CD8-positive, alpha-beta memory T cell (primary cell): ENCODE data around the gene DVL1. TPM values are rescaled to one million over a fixed set of nuclear protein-coding genes. Genes with fewer than 3 reads are reported as not detected.

Source experiments
- CTCF ChIA-PET: fragments of 350-600 bp; sonication (Branson Sonifier 250); formaldehyde crosslinking; loops from one replicate; lab custom pipeline; 2021; ENCODE audit warnings: antibody characterized with exemption; lab: Charles Lee
- POLR2A ChIA-PET: fragments of 350-600 bp; sonication (Branson Sonifier 250); formaldehyde crosslinking; loops from one replicate; lab custom pipeline; 2021; ENCODE audit warnings: antibody characterized with exemption; lab: Charles Lee
- DNase-seq, 5 donors: peaks; one replicate each; pipeline versions ENCODE4 v3.0.0 to v3.0.0-alpha.2; 2020 to 2022; ENCODE audit warnings: mixed read lengths in 1 of 5
- H3K27ac ChIP-seq: one replicate; pipeline ENCODE4 v1.7.0; 2013; ENCODE audit warnings: low read depth, mild to moderate bottlenecking, low read length, moderate library complexity
- H3K27me3 ChIP-seq: 2 replicates; pipeline ENCODE4 v1.7.0; 2013; ENCODE audit warnings: low read length, mild to moderate bottlenecking; ENCODE audit not compliant: insufficient read depth, poor library complexity, severe bottlenecking
- H3K36me3 ChIP-seq: 2 replicates; pipeline ENCODE4 v1.7.0; 2013; ENCODE audit warnings: mild to moderate bottlenecking, low read length, moderate library complexity; ENCODE audit not compliant: insufficient read depth
- H3K4me1 ChIP-seq: 2 replicates; pipeline ENCODE4 v1.7.0; 2013; ENCODE audit warnings: mild to moderate bottlenecking, low read length, moderate library complexity; ENCODE audit not compliant: insufficient read depth
- H3K4me3 ChIP-seq: 2 replicates; pipeline ENCODE4 v1.7.0; 2013; ENCODE audit warnings: mild to moderate bottlenecking, low read length
- H3K9me3 ChIP-seq: 2 replicates; pipeline ENCODE4 v1.7.0; 2013; ENCODE audit warnings: mild to moderate bottlenecking, low read length
- H3K27ac Mint-ChIP-seq, 8 donors: one replicate each; pipeline ENCODE4 v1.8.0; 2020 to 2021; ENCODE audit warnings: mixed read lengths in 8 of 8, mild to moderate bottlenecking in 6 of 8, inconsistent platforms in 3 of 8, moderate library complexity in 3 of 8
- H3K27me3 Mint-ChIP-seq, 2 donors: one replicate each; pipeline ENCODE4 v1.8.0; 2020 to 2021; ENCODE audit warnings: mixed read lengths in 2 of 2, mild to moderate bottlenecking in 1 of 2, moderate library complexity in 1 of 2
- H3K36me3 Mint-ChIP-seq, 3 donors: one replicate each; pipeline ENCODE4 v1.8.0; 2020 to 2021; ENCODE audit warnings: mixed read lengths in 3 of 3, inconsistent platforms in 1 of 3, mild to moderate bottlenecking in 1 of 3
- H3K4me1 Mint-ChIP-seq, 3 donors: one replicate each; pipeline ENCODE4 v1.8.0; 2020 to 2021; ENCODE audit warnings: mixed read lengths in 3 of 3, inconsistent platforms in 1 of 3, mild to moderate bottlenecking in 1 of 3
- H3K4me3 Mint-ChIP-seq, 7 donors: one replicate each; pipeline ENCODE4 v1.8.0; 2020 to 2021; ENCODE audit warnings: mixed read lengths in 7 of 7, mild to moderate bottlenecking in 6 of 7, moderate library complexity in 4 of 7, inconsistent platforms in 2 of 7
- H3K9me3 Mint-ChIP-seq, 5 donors: one replicate each; pipeline ENCODE4 v1.8.0; 2020 to 2022; ENCODE audit warnings: mixed read lengths in 5 of 5, mild to moderate bottlenecking in 3 of 5, moderate library complexity in 2 of 5, inconsistent platforms in 1 of 5
- polyA plus RNA-seq: library from polyadenylated mRNA; unstranded; fragments of 300-500 nt; fragmentation: Illumina TruSeq; gene quantifications from one replicate; pipeline ENCODE4 v1.2.3, GENCODE V29; 2021
- total RNA-seq, 2 experiments: library from RNA; stranded (reverse); gene quantifications; one replicate each; pipeline ENCODE4 v1.2.3, GENCODE V29; 2021

The DVL1 gene
- total and polyA plus RNA-seq, 3 experiments from 2014 or later, result 1.6 to 41.1 (median 39.7) TPM

DNA sequence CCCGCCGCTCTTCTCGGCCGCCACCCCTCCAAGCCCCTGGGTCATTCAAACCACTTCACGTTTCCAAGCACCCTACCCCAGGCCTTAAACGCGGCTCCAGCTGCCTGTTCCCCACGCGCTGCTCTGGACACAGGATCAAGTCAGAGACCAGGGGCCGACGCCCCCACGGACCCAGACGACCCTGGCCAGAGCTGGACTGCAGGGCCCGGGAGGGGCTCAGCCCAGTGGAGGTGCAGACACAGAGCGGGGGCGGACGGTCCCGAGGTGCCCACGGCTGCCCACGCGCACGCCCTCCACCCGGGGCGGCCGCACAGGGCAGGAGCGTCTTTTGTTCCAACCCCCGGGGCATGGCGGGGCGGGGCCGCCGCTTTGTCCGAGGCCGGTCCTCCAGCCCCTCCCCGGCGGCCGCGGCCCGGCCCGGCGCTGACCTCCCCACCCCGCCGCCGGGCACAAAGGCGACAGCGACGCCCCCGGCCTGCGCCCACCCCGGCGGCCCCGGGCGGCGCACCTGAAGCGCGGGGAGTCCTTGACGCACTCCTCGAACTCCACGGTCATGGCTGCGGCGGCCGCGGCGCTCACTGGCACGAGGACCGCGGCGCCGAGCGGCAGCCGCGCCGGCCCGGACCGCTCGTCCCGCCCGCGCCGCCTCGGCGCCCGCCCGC is 41.8 kb downstream of the DVL1 start:
- peaks cover 39% of the 10 kb centered on the region for H3K4me1 ChIP-seq

DNA sequence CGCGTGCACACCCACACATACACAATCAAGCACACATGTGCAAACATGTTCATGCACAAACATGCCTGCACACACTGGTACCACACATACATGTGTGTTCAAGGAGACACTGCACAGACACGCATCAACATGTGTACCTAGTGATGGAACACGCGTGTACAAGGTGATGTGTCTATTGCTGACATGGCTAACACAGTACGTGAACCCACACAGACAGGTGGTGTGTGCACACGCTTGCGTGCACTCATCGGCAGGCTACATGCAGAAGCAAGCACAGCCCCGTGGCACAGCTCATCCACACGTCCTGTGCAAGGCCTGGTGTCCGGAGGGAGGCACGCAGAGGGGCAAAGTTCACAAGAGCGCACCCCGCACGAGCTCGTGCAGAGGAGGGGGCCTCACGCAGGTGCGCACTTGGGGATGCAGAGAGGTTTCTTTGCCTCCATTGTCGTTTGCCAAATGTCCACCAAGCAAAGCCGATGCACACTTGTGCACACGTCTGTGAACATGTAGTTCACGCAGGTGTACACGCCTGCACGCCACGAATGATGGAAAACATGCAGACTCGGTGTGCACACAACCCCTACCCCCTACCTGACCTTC is 42.5 kb downstream of the DVL1 start:
- Histone ChIP-seq H3K4me1 (peaks cover 39% of the 10 kb centered on the region), H3K9me3 (no peaks in the 10 kb centered on the region), H3K27ac (peak overlapping the region; percentile 57), H3K36me3 (no peaks in the 10 kb centered on the region), H3K4me3 (peak overlapping the region; percentile 62), H3K27me3 (no peaks in the 10 kb centered on the region)
- POLR2A ChIA-PET, result no interaction called here
- DNase-seq, result no peak
- peaks cover 15 to 38% (median 17%) of the 10 kb centered on the region in 3 donors for H3K4me1 Mint-ChIP-seq
- H3K9me3 Mint-ChIP-seq, result no peaks in the 10 kb centered on the region
- CTCF ChIA-PET, result interaction anchor here (1.1 to 1.2 kb wide), 2 partner anchors 65 to 184 kb away, joined by 3 read pairs; no protein-coding TSS in a partner anchor
- H3K4me3 Mint-ChIP-seq, result peak overlapping the region; percentile 84 to 93 (median 87)
- H3K27me3 Mint-ChIP-seq, result no peaks in the 10 kb centered on the region
- H3K27ac Mint-ChIP-seq, result peak overlapping the region; percentile 72 to 94 (median 86)
- peaks cover 0 to 15% (median 0%) of the 10 kb centered on the region in 3 donors for H3K36me3 Mint-ChIP-seq

More for the DNA sequence above, 41.8 kb downstream of the DVL1 start:
- Histone ChIP-seq H3K9me3 (no peaks in the 10 kb centered on the region), H3K27me3 (no peaks in the 10 kb centered on the region), H3K36me3 (no peaks in the 10 kb centered on the region), H3K4me3 (peak overlapping the region; percentile 62), H3K27ac (peak overlapping the region; percentile 57)
- H3K36me3 Mint-ChIP-seq, result peaks cover 0 to 18% (median 0%) of the 10 kb centered on the region in 3 donors
- no peaks in the 10 kb centered on the region for H3K27me3 Mint-ChIP-seq
- no peaks in the 10 kb centered on the region for H3K9me3 Mint-ChIP-seq
- ChIA-PET POLR2A (no interaction called here), CTCF (interaction anchor here (1.1 to 1.2 kb wide), 2 partner anchors 65 to 185 kb away, joined by 3 read pairs; no protein-coding TSS in a partner anchor)
- H3K27ac Mint-ChIP-seq, result peak overlapping the region; percentile 72 to 94 (median 86)
- H3K4me1 Mint-ChIP-seq, result peaks cover 15 to 38% (median 17%) of the 10 kb centered on the region in 3 donors
- peak in 1 of 5 donors; percentile 10 for DNase-seq
- H3K4me3 Mint-ChIP-seq, result peak overlapping the region; percentile 84 to 93 (median 87)

GRCh38 chr1:1306070-1306660 is 43.1 kb downstream of the DVL1 start:
- Histone ChIP-seq H3K4me1 (peaks cover 39% of the 10 kb centered on the region), H3K9me3 (no peaks in the 10 kb centered on the region), H3K27ac (peak overlapping the region; percentile 72), H3K27me3 (no peaks in the 10 kb centered on the region), H3K36me3 (no peaks in the 10 kb centered on the region), H3K4me3 (peak overlapping the region; percentile 62)
- no peaks in the 10 kb centered on the region for H3K27me3 Mint-ChIP-seq
- no peaks in the 10 kb centered on the region for H3K9me3 Mint-ChIP-seq
- peak overlapping the region; percentile 84 to 93 (median 87) for H3K4me3 Mint-ChIP-seq
- peak overlapping the region; percentile 47 to 94 (median 86) for H3K27ac Mint-ChIP-seq
- POLR2A ChIA-PET, result no interaction called here
- peaks cover 15 to 38% (median 17%) of the 10 kb centered on the region in 3 donors for H3K4me1 Mint-ChIP-seq
- H3K36me3 Mint-ChIP-seq, result peaks cover 0 to 9% (median 0%) of the 10 kb centered on the region in 3 donors
- CTCF ChIA-PET, result interaction anchor here (1.1 to 1.2 kb wide), 2 partner anchors 42 to 66 kb away, joined by 3 to 7 read pairs; no protein-coding TSS in a partner anchor
- DNase-seq, result no peak

DNA sequence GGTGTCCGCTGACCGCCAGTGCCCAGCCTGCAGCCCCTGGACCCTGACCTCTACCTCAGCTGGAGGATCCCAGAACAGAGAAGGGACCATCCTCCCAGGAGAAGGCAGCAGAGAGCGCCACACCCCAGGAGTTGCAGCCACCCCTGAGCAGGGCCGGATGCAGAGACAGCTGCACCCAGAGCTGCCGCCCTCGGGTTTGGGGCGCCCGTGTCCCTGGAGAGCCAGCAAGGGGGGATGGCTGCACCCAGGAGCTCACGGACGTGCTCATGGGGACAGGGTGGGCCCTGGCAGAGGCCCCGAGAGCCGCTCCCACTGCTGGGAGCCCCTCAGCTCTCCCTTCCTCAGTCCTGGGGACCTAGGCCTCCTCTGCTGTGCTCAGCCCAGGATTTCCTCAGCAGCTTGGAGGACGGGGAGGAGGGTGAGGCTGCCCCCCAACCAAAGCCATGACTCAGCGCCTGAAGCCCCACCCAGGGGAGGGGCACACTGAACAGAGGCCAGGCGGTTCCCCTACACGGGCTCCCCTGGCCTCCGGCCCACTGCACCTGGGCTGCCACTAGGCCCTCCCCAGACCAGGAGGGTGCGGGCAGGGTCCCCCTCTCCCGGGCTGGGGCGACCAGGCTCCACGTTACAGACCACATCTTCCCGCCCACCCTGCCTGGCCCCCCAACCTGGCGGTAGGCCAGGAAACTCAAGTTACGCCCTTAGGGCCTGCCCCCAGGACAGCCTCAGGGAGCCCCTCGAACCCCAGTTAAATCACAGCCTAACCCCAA is 43.7 kb downstream of the DVL1 start:
- Mint-ChIP-seq H3K4me1 (peaks cover 15 to 38% (median 17%) of the 10 kb centered on the region in 3 donors), H3K4me3 (peak overlapping the region; percentile 84 to 93 (median 87)), H3K27ac (peak overlapping the region in 7 of 8 donors; percentile 73 to 94 (median 85)), H3K36me3 (peaks cover 0 to 5% (median 0%) of the 10 kb centered on the region in 3 donors), H3K9me3 (no peaks in the 10 kb centered on the region), H3K27me3 (no peaks in the 10 kb centered on the region)
- peak overlapping the region; percentile 62 for H3K4me3 ChIP-seq
- DNase-seq, result peak; percentile 63 to 87 (median 66)
- H3K4me1 ChIP-seq, result peaks cover 39% of the 10 kb centered on the region
- no peaks in the 10 kb centered on the region for H3K9me3 ChIP-seq
- peak overlapping the region; percentile 72 for H3K27ac ChIP-seq
- no peaks in the 10 kb centered on the region for H3K36me3 ChIP-seq
- ChIA-PET POLR2A (interaction anchor here (0.9 to 1.0 kb wide), 2 partner anchors 14 to 32 kb away, joined by 3 read pairs; partner anchors contain the start of gene UBE2J2), CTCF (interaction anchor here (1.0 to 1.9 kb wide), 7 partner anchors 9 to 200 kb away, joined by 3 to 12 read pairs (median 6); partner anchors contain the start of gene AURKAIP1)
- no peaks in the 10 kb centered on the region for H3K27me3 ChIP-seq

- CTCF ChIA-PET, result interaction anchor here (1.0 to 1.9 kb wide), 7 partner anchors 10 to 201 kb away, joined by 3 to 12 read pairs (median 6); partner anchors contain the start of gene AURKAIP1
- peak overlapping the region; percentile 56 for H3K4me3 ChIP-seq
- H3K4me3 Mint-ChIP-seq, result peak overlapping the region in 6 of 7 donors; percentile 47 to 93 (median 86)
These were observed 44.6 kb downstream of the DVL1 start for GRCh38 chr1:1304331-1305299.

GRCh38 chr1:1303736-1304135 is 45.5 kb downstream of the DVL1 start:
- no peak overlapping the region for H3K27ac ChIP-seq
- H3K27me3 Mint-ChIP-seq, result no peaks in the 10 kb centered on the region
- POLR2A ChIA-PET, result no interaction called here

More at GRCh38 chr1:1304331-1305299, 44.6 kb downstream of the DVL1 start:
- H3K4me1 Mint-ChIP-seq, result peaks cover 15 to 31% (median 22%) of the 10 kb centered on the region in 3 donors
- no peaks in the 10 kb centered on the region for H3K27me3 Mint-ChIP-seq
- no peaks in the 10 kb centered on the region for H3K9me3 Mint-ChIP-seq
- Histone ChIP-seq H3K27ac (peak overlapping the region; percentile 72), H3K27me3 (no peaks in the 10 kb centered on the region), H3K36me3 (no peaks in the 10 kb centered on the region), H3K9me3 (no peaks in the 10 kb centered on the region), H3K4me1 (peaks cover 37% of the 10 kb centered on the region)
- peak overlapping the region in 3 of 8 donors; percentile 80 to 94 (median 85) for H3K27ac Mint-ChIP-seq
- POLR2A ChIA-PET, result interaction anchor here (0.9 to 1.0 kb wide), 2 partner anchors 13 to 31 kb away, joined by 3 read pairs; partner anchors contain the start of gene UBE2J2
- H3K36me3 Mint-ChIP-seq, result peaks cover 0 to 4% (median 0%) of the 10 kb centered on the region in 3 donors
- DNase-seq, result no peak

More at GRCh38 chr1:1303736-1304135, 45.5 kb downstream of the DVL1 start:
- Histone ChIP-seq H3K4me3 (no peak overlapping the region), H3K4me1 (peaks cover 31% of the 10 kb centered on the region), H3K36me3 (no peaks in the 10 kb centered on the region), H3K27me3 (no peaks in the 10 kb centered on the region), H3K9me3 (no peaks in the 10 kb centered on the region)
- Mint-ChIP-seq H3K36me3 (peaks cover 0 to 4% (median 0%) of the 10 kb centered on the region in 3 donors), H3K27ac (peak overlapping the region in 1 of 8 donors; percentile 32), H3K4me3 (no peak overlapping the region), H3K9me3 (no peaks in the 10 kb centered on the region), H3K4me1 (peaks cover 15 to 26% (median 22%) of the 10 kb centered on the region in 3 donors)
- CTCF ChIA-PET, result no interaction called here
- no peak for DNase-seq
